ENCODE data around the gene GINS3. TPM values are rescaled to one million over a fixed set of nuclear protein-coding genes. Genes with fewer than 3 reads are reported as not detected.

Gene GINS3
- total RNA-seq, 1 donor = 10.7 TPM

- TF ChIP-seq CTCF (IDR thresholded peaks at IDR 0.05; ENCODE audit: insufficient read depth, low read length) = no peak
- DNase-seq (ENCODE audit: low read depth) = no peak
- no peak overlapping the region for H3K4me3 ChIP-seq (ENCODE audit: low read depth, low read length)
These were observed 32.1 kb upstream of the GINS3 start for GRCh38 chr16:58360041-58360634.

- DNase-seq (ENCODE audit: low read depth) = no peak
- TF ChIP-seq CTCF (IDR thresholded peaks at IDR 0.05; ENCODE audit: insufficient read depth, low read length) = no peak
- no peak overlapping the region for H3K4me3 ChIP-seq (ENCODE audit: low read depth, low read length)
These were observed 30.5 kb upstream of the GINS3 start for GRCh38 chr16:58361726-58362125.

- TF ChIP-seq CTCF (IDR thresholded peaks at IDR 0.05; ENCODE audit: insufficient read depth, low read length) = no peak
- no peak for DNase-seq (ENCODE audit: low read depth)
- H3K4me3 ChIP-seq (ENCODE audit: low read depth, low read length) = no peak overlapping the region
These were observed 28.4 kb upstream of the GINS3 start for GRCh38 chr16:58363746-58364393.

GRCh38 chr16:58365623-58366022 is 26.6 kb upstream of the GINS3 start:
- no peak overlapping the region for H3K4me3 ChIP-seq (ENCODE audit: low read depth, low read length)
- TF ChIP-seq CTCF (IDR thresholded peaks at IDR 0.05; ENCODE audit: insufficient read depth, low read length) = no peak
- DNase-seq (ENCODE audit: low read depth) = no peak

GRCh38 chr16:58366247-58367031 is 25.8 kb upstream of the GINS3 start:
- no peak overlapping the region for H3K4me3 ChIP-seq (ENCODE audit: low read depth, low read length)
- peak; percentile 73 for DNase-seq (ENCODE audit: low read depth)
- no peak for TF ChIP-seq CTCF (IDR thresholded peaks at IDR 0.05; ENCODE audit: insufficient read depth, low read length)

GRCh38 chr16:58367252-58367651 is 25.0 kb upstream of the GINS3 start:
- no peak for DNase-seq (ENCODE audit: low read depth)
- no peak for TF ChIP-seq CTCF (IDR thresholded peaks at IDR 0.05; ENCODE audit: insufficient read depth, low read length)
- no peak overlapping the region for H3K4me3 ChIP-seq (ENCODE audit: low read depth, low read length)
